NCI-H2227 treated with DMSO at 0.1 percent for 48 hours (cell line): ENCODE measurements around the gene GRHL1.
A peak's percentile ranks its signal among the peaks of the same experiment; 100 is the strongest.

ENCODE experiments used
- DNase-seq: peaks from one replicate; lab custom pipeline; 2025; lab: John Stamatoyannopoulos, UW

Gene GRHL1

GRCh38 chr2:9949239-9949991, 2.1 kb upstream of the GRHL1 start:
- no peak for DNase-seq

- DNase-seq, result no peak
Measured at GRCh38 chr2:9949992-9950520, 1.4 kb upstream of the GRHL1 start.

GRCh38 chr2:9950521-9951271, 797 bp upstream of the GRHL1 start:
- DNase-seq, result no peak

- DNase-seq, result no peak
Measured at GRCh38 chr2:9951272-9951521, 296 bp upstream of the GRHL1 start.

GRCh38 chr2:9952286-9952737, 819 bp downstream of the GRHL1 start:
- no peak for DNase-seq

GRCh38 chr2:9952856-9953503, 1.5 kb downstream of the GRHL1 start:
- DNase-seq, result peak; percentile 43

GRCh38 chr2:9954136-9954535, 2.6 kb downstream of the GRHL1 start:
- DNase-seq, result no peak

GRCh38 chr2:9958057-9958456, 6.6 kb downstream of the GRHL1 start:
- DNase-seq, result no peak

GRCh38 chr2:9959262-9959661, 7.8 kb downstream of the GRHL1 start:
- no peak for DNase-seq

- DNase-seq, result no peak
Measured at GRCh38 chr2:9961013-9961412, 9.5 kb downstream of the GRHL1 start.

GRCh38 chr2:9964334-9964980, 13.0 kb downstream of the GRHL1 start:
- no peak for DNase-seq

- no peak for DNase-seq
Measured at GRCh38 chr2:9965119-9965822, 13.8 kb downstream of the GRHL1 start.

GRCh38 chr2:9966491-9967022, 15.1 kb downstream of the GRHL1 start:
- DNase-seq, result no peak

- no peak for DNase-seq
Measured at GRCh38 chr2:9967053-9967775, 15.7 kb downstream of the GRHL1 start.

- DNase-seq, result no peak
Measured at GRCh38 chr2:9968553-9969497, 17.3 kb downstream of the GRHL1 start.

GRCh38 chr2:9970200-9971044, 18.9 kb downstream of the GRHL1 start:
- no peak for DNase-seq

GRCh38 chr2:9971105-9971818, 19.8 kb downstream of the GRHL1 start:
- DNase-seq, result no peak

GRCh38 chr2:9971890-9972289, 20.4 kb downstream of the GRHL1 start:
- DNase-seq, result no peak
